Omental fat pad (tissue), 4 donors: Measurements from ENCODE around the gene C2orf92. TPM values are rescaled to one million over a fixed set of nuclear protein-coding genes. Genes with fewer than 3 reads are reported as not detected.

Experiments
- ATAC-seq: fragments of 150-250 bp; one replicate; pipeline ENCODE4 v1.9.1; 2016; ENCODE audit warnings: mild to moderate bottlenecking, moderate library complexity; ENCODE audit not compliant: low FRiP score
- DNase-seq: peaks from one replicate; pipeline ENCODE4 v3.0.0-alpha.2; 2019; ENCODE audit warnings: low spot score
- total RNA-seq, 4 donors: library from RNA; depleted of rRNA; stranded (reverse); fragments of >200 nt; gene quantifications; one replicate each; pipeline ENCODE4 v1.1.0, GENCODE V29; 2016
- TF ChIP-seq, protein P1 (sequence below), 3 donors: fragments of 450-650 bp; IDR thresholded peaks; one replicate each; pipeline ENCODE4 v1.5.1; 2016 to 2017; ENCODE audit warnings: antibody characterized with exemption in 3 of 3, mild to moderate bottlenecking in 3 of 3, moderate library complexity in 2 of 3

The C2orf92 gene
- total RNA-seq, 4 donors from 2014 or later, result 4.8 to 17.8 (median 10.4) TPM

DNA sequence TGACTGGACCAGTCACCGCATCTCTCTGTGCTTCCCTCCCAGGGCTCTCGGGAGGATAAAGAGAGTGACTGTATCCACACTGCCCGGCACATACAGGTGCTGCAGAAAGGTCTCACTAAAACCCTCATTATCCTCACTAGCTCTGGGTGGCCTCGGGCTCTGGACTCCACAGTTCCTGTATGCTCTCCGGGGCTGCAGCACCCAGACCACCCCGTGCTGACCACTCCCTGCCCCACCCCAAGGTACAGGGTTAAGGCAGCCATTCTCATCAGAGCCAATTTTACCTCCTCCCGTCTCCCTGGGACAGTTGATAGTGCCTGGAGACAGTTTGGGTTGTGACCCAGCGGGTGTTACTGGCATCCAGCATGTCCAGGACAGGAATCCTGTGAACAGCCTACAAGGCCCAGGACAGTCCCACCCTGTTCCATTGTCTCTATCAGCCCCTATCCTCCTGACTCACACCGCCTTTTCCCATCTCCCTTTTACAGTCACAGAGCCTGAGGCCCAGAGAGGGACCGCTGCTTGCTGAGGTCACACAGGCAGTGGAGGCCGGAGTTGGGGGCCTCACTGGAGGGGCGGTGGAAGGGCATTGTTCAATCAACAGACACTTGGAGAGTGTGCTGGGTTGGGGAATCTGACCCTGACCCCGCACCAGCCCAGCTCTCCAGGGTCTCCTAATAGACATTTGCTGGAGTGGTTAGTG lies 45.6 kb downstream of the C2orf92 start:
- ATAC-seq (no peak), DNase-seq (no peak)
- TF ChIP-seq, protein P1, sequence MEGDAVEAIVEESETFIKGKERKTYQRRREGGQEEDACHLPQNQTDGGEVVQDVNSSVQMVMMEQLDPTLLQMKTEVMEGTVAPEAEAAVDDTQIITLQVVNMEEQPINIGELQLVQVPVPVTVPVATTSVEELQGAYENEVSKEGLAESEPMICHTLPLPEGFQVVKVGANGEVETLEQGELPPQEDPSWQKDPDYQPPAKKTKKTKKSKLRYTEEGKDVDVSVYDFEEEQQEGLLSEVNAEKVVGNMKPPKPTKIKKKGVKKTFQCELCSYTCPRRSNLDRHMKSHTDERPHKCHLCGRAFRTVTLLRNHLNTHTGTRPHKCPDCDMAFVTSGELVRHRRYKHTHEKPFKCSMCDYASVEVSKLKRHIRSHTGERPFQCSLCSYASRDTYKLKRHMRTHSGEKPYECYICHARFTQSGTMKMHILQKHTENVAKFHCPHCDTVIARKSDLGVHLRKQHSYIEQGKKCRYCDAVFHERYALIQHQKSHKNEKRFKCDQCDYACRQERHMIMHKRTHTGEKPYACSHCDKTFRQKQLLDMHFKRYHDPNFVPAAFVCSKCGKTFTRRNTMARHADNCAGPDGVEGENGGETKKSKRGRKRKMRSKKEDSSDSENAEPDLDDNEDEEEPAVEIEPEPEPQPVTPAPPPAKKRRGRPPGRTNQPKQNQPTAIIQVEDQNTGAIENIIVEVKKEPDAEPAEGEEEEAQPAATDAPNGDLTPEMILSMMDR (IDR thresholded peaks at IDR 0.05), result no peak

DNA sequence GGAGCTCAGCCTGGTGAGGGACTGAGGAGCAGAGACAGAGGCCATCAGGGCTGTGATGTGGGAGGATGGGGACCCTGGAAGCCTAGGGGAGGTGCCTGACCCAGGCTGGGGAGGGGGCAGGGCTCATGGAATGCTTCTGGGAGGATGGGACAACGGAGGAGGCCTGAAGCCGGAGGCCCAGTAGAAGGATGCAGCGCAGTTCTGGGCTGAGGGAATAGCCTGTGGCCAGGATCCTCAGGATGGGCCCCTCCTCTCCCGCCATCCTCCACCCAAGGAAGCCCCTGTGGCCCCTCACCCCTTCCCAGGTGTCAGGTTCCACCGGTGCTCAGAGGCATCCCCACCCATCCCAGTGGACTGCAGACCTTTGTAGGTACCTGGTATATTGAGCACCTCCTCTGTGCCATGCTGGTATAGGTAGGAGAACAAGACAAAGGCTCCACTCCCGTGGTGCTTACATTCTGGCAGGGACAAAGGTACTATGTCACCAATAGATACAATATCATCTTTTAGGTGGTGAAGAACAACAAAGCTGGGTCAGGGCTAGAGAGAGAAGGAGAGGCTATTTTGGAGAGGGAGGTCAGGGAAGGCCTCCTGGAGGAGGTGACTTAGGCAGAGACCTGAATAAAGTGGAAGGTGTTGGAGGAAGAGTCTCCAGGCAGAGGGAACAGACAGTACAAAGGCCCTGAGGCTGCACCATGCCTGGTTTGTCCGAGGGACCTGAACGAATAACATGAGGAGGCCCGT lies 46.6 kb downstream of the C2orf92 start:
- no peak for DNase-seq

DNA sequence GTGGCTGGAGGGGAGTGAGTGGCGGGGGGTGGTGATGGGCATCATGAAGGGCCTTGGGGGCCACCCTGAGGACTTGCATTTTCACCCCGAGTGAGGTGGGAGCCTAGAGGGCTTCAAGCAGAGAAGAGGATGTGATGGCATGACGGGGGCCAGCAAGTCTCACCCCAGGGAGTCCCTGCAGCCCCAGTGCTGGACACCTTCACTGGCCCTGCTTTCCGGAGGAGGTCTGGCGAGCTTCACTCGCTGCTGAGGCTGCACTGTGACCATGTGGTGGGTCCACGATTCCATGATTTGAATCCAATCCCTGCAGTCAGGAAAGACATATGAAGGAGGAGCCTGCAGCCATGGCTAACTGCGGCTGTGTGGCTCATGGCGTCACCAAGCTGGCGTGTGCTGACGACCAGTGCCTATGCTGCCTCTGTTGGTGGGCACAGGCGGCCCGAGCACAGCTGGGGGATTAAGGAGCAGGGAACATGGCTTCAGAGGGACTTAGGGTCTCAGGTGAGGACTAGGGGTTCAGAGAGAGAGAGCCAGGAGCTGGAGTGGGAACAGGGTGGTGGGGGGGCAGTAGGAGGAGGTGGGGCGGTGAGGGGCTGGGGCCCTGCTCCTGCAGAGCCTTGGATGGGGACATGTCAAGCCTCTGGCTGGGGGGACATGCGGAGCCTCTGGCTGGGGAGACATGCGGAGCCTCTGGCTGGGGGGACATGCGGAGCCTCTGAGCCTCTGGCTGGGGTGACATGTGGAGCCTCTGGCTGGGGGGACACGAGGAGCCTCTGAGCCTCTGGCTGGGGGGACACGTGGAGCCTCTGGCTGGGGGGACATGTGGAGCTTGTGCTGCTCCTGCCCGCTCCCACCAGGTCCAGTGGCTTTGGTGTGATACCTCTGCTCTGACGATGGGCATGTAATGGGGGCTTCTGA lies 47.4 kb downstream of the C2orf92 start:
- no peak for DNase-seq
- TF ChIP-seq, protein P1 (IDR thresholded peaks at IDR 0.05), result no peak
- no peak for ATAC-seq

More for the DNA sequence above, 46.6 kb downstream of the C2orf92 start:
- TF ChIP-seq, protein P1 (IDR thresholded peaks at IDR 0.05), result no peak
- no peak for ATAC-seq

DNA sequence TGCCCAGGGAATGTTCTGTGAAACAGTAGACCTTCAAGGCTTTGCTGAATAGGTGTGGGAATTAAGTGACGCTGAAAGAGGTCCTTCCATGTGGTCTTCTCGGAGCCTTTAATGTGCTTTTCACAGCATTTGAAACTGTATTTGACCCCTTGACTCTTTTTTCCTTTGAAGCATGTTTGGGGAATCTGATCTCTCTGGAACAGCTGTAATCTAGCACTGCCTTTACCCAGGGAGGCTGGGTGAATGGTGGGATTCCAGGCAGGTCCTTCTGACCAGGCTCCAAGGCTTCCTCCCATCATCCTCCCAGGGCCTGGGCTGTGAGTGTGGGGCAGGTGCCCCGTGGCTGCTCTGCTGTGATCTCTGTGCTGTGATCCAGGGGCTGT lies 48.1 kb downstream of the C2orf92 start:
- TF ChIP-seq, protein P1 (IDR thresholded peaks at IDR 0.05), result no peak

DNA sequence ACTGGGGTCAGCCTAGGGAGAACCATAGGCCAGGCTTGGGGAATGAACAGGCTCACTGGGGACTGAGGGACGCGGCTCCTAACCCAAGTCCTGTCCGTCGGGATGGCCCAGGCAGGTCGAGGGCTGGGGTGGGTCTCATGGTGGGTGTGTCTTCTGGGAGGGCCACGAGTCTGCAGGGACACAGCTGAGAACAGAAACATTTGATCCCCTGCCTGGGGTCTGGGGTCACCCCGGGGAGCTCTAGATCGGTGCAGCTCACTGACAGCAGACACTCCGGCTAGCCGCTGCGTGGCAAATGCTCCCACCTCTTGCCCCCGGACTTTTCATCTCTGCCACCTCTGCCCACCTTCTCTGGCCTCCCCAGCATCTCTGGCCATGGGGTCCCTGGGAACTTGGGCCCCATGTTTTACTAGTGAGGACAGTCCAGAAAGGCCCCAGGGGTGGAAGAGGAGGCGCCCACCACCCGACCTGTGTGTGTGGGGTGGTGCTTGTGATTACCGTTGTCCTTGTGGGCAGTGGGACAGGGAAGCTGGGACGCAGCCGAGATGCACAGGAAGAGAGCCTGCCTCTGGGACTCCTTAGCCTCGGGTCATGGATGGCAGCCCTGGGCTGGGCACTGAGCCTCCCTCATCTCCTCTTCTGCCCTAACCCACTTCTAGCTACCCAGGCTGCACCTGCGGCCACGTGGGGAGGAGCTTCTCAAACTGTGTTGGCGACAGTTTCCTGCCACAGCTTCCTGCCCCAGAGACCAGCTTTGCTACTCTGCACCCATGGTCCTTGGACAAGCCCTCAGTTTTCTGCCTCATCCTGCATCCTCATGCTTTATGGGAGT lies 48.8 kb downstream of the C2orf92 start:
- ATAC-seq, result no peak
- TF ChIP-seq, protein P1 (IDR thresholded peaks at IDR 0.05), result no peak
- no peak for DNase-seq

More for the DNA sequence above, 48.1 kb downstream of the C2orf92 start:
- no peak for ATAC-seq
- no peak for DNase-seq

DNA sequence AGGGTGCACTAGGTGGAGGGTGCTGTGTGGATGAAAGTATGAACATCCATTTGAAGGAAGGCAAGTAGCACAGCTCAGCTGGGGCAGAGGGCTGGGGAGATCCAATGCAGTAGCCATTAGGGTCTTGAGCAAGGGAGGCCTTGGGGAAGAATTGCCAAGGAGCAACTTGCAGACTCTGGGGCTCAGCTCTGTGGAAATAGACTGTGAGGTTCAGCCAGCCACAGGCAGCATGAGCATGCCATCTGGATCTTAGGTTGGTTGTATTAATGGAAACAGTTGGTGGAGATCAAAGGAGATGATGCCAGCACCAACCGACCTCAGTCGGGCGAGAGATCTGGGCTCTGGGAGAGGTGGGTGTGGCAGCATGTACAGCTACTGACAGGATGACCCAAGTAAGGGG lies 49.4 kb downstream of the C2orf92 start:
- no peak for ATAC-seq
- TF ChIP-seq, protein P1 (IDR thresholded peaks at IDR 0.05), result no peak
- no peak for DNase-seq
